ENCODE data around the gene MIP. TPM values are rescaled to one million over a fixed set of nuclear protein-coding genes. Genes with fewer than 3 reads are reported as not detected.

MIP gene
- total and polyA plus RNA-seq, 2 of the 13 experiments (the other 11 are each of a cell fraction or from before 2014, with no cell fraction given): not detected

GRCh38 chr12:56468216-56469006, 14.0 kb upstream of the MIP start, which contains the start of gene SPRYD4 (continued):
- TF ChIP-seq MLXIP (CRISPR knock-in tag; IDR thresholded peaks at IDR 0.05; ENCODE audit: borderline replicate concordance) (no peak; the same call in 1 of the 2 replicates), HMGXB3 (CRISPR knock-in tag; IDR thresholded peaks at IDR 0.05; ENCODE audit: borderline replicate concordance) (peak; percentile 87), ZNF749 (CRISPR knock-in tag; IDR thresholded peaks at IDR 0.05; ENCODE audit: borderline replicate concordance) (peak; percentile 62; the same call in 1 of the 2 replicates), STAT6 (CRISPR knock-in tag; IDR thresholded peaks at IDR 0.05; ENCODE audit: borderline replicate concordance) (no peak), ZNF567 (CRISPR knock-in tag; IDR thresholded peaks at IDR 0.05; ENCODE audit: borderline replicate concordance) (no peak), ZNF550 (CRISPR knock-in tag; IDR thresholded peaks at IDR 0.05; ENCODE audit: borderline replicate concordance) (no peak), THRA (CRISPR knock-in tag; IDR thresholded peaks at IDR 0.05; ENCODE audit: borderline replicate concordance) (no peak; the same call in 1 of the 2 replicates), IRF2 (CRISPR knock-in tag; IDR thresholded peaks at IDR 0.05) (peak; percentile 97), KDM1A (CRISPR knock-in tag; IDR thresholded peaks at IDR 0.05) (no peak), ZNF496 (CRISPR knock-in tag; IDR thresholded peaks at IDR 0.05; ENCODE audit: insufficient replicate concordance) (no peak), ARID5B (CRISPR knock-in tag; IDR thresholded peaks at IDR 0.05) (peak; percentile 73; the same call in 1 of the 2 replicates)

All from HepG2 (cell line).